BJ (cell line): ENCODE data around the gene RAP1GAP. TPM values are rescaled to one million over a fixed set of nuclear protein-coding genes. Genes with fewer than 3 reads are reported as not detected.
A peak's percentile ranks its signal among the peaks of the same experiment; 100 is the strongest.

Source experiments
- CTCF ChIA-PET: fragments of 350-600 bp; formaldehyde crosslinking; extraction: SDS; loops from one replicate; lab custom pipeline; 2021; ENCODE audit warnings: antibody characterized with exemption, inconsistent platforms; lab: Yijun Ruan, JAX
- POLR2A ChIA-PET: fragments of 300-600 bp; sonication (Branson Sonifier 250); formaldehyde crosslinking; extraction: SDS; loops from one replicate; lab custom pipeline; 2021; ENCODE audit warnings: antibody characterized with exemption; lab: Charles Lee
- DNase-seq: peaks from one replicate; pipeline ENCODE4 v3.0.0-alpha.2; 2011; ENCODE audit warnings: low read depth
- H3K27me3 ChIP-seq: 2 replicates; pipeline ENCODE4 v1.6.0; 2011; ENCODE audit warnings: low read length; ENCODE audit not compliant: control insufficient read depth, insufficient read depth
- H3K36me3 ChIP-seq: 2 replicates; pipeline ENCODE4 v1.5.1; 2011; ENCODE audit warnings: low read length; ENCODE audit not compliant: control insufficient read depth, insufficient read depth
- H3K4me3 ChIP-seq: 2 replicates; pipeline ENCODE4 v1.5.1; 2011; ENCODE audit warnings: low read depth, mild to moderate bottlenecking, control low read depth, low read length
- polyA plus RNA-seq: library from polyadenylated mRNA; depleted of rRNA; stranded (reverse); fragments of >200 nt; gene quantifications from 2 replicates; pipeline ENCODE4 v1.2.3, GENCODE V29; 2011
- TF ChIP-seq, protein P1 (sequence below): IDR thresholded peaks from 2 replicates; pipeline ENCODE4 v1.5.1; 2011; ENCODE audit warnings: low read depth, mild to moderate bottlenecking, control low read depth, inconsistent platforms, low read length, moderate library complexity; ENCODE audit not compliant: insufficient read depth

Gene RAP1GAP
- polyA plus RNA-seq, 1 experiment = 0.16 TPM

DNA sequence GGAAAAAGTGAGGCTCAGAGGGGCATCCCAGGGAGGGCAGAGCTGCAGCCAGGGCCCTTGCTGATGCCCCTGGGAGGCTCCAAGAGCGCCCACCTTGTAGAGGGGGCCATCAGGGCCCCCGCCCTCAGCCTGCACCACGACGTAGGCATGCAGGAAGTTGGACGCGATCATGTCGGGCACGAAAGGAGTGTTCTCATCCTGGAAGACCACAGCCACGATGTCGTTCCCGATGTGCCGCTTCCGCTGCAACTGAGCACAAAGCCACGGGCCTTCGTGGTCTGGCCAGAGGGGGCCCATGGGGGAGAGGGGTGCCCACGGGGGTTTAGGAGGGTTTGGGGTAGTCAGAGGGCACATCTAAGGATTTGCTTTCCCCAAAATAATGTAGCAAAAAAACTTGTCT lies 59.1 kb downstream of the RAP1GAP start:
- Histone ChIP-seq H3K4me3 (no peak overlapping the region), H3K27me3 (peaks cover 10% of the 10 kb centered on the region), H3K36me3 (no peaks in the 10 kb centered on the region)
- ChIA-PET CTCF (interaction anchor here (0.9 to 2.3 kb wide), 2 partner anchors 11 to 14 kb away, joined by 3 to 8 read pairs; no protein-coding TSS in a partner anchor), POLR2A (no interaction called here)
- TF ChIP-seq, protein P1, sequence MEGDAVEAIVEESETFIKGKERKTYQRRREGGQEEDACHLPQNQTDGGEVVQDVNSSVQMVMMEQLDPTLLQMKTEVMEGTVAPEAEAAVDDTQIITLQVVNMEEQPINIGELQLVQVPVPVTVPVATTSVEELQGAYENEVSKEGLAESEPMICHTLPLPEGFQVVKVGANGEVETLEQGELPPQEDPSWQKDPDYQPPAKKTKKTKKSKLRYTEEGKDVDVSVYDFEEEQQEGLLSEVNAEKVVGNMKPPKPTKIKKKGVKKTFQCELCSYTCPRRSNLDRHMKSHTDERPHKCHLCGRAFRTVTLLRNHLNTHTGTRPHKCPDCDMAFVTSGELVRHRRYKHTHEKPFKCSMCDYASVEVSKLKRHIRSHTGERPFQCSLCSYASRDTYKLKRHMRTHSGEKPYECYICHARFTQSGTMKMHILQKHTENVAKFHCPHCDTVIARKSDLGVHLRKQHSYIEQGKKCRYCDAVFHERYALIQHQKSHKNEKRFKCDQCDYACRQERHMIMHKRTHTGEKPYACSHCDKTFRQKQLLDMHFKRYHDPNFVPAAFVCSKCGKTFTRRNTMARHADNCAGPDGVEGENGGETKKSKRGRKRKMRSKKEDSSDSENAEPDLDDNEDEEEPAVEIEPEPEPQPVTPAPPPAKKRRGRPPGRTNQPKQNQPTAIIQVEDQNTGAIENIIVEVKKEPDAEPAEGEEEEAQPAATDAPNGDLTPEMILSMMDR = no peak
- DNase-seq = no peak

DNA sequence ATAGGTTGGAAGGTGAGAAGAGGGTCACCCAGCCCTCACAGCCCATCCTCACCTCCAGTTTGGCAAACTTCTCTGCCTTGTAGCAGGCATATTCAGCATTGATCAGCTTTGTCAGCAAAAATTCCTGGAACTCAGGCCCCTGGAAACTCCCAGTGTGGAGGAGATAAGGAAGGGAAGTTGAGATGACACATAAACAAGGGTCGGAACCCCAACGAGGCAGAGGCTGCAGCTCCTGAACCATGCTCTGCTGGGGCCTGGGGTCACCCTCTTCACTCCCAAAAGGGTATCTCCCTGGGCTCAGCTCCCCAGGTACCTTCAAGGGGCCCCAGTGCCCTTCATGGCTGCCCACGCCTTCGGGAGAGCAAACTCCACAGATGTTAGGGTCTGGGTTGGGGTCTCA lies 60.4 kb downstream of the RAP1GAP start:
- TF ChIP-seq, protein P1 = no peak
- Histone ChIP-seq H3K4me3 (no peak overlapping the region), H3K36me3 (no peaks in the 10 kb centered on the region), H3K27me3 (peaks cover 8% of the 10 kb centered on the region)
- ChIA-PET CTCF (interaction anchor here (0.6 to 1.0 kb wide), 2 partner anchors 13 to 50 kb away, joined by 3 read pairs; no protein-coding TSS in a partner anchor), POLR2A (no interaction called here)
- no peak for DNase-seq

DNA sequence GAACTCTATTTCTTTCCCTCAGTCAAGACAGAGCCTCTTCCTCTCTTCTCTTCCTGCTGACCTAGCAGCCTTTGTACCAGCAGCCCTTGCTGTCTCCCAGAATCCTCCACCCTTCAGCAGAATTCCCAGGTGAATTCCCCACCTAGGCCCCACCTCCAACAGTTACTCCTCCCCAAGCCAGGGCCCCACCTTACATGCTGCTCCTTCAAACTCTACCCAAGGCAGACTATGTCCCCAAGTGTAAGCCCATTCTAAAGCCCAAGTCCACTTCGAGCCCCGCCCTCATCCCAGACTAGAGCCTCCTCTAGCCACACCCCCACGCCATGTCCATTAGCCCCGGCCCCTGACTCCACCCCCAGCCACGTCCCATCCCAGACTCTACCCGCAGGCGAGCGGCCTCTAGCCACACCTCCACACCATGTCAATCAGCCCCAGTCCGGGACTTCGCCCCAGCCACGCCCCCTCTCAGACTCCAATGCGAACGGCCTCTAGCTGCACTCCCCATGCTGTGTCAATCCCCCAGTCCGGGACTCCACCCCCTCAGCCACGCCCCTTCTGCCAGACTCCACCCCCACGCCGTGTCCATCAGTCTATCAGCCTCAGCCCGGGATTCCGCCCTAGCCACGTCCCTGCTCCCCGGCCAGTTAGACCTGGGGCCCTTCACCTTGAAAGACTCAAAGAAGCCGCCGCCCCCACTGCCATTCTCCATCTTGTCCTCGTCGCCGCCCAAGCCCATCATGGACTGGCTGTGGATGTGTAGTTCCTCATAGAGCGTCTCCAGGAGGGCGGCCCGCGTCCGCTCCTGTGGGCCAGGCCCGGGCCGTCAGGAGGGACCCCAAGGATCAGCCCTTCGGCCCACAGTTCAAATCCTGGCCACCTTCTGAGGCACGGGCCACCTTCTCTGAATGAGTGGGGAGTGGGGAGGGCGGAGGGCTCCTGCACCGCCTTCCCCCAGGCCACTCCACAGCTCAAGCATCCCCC lies 61.3 kb downstream of the RAP1GAP start:
- Histone ChIP-seq H3K36me3 (no peaks in the 10 kb centered on the region), H3K27me3 (peaks cover 7% of the 10 kb centered on the region), H3K4me3 (no peak overlapping the region)
- CTCF ChIA-PET = interaction anchor here (2.8 kb wide), 1 partner anchor 13 kb away, joined by 14 read pairs; no protein-coding TSS in a partner anchor
- TF ChIP-seq, protein P1 = no peak
- POLR2A ChIA-PET = interaction anchor here (0.6 kb wide), 1 partner anchor 924 kb away, joined by 5 read pairs; no protein-coding TSS in a partner anchor
- peak; percentile 8 for DNase-seq

DNA sequence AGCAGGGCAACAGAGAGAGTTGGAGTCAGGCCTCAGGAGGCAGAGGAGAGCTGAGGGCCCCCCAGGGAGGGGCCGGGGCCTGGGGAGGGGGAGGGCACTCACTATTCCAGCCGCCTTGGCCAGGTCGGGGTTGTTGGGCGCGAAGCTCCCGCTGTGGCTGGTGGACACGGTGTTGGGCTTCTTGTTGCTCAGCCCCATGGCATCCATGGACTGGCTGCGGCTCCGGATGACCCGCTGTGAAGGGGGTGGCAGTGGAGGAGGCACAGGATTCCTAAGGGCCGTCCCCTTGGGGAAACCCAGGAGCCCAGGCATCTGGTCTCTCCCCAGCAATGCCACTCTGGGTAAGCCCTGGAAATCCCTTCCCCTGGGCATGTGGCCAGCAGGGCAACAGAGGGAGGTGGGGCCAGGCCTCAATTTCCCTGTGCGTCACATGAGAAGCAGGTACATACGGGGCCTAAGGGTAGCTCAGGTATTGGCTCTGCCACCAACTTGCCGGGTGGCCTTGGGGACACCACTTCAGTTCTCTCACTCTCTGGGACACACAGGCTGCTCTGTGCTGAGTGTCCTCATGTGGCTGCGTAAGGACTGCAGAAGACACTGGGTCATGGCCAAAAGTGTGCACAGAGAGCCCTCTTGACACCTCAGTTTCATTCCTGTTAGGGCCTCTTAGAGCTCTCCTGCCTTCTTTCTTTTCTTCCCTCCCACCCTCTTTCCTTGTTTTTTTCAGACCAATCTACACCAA lies 63.0 kb downstream of the RAP1GAP start:
- Histone ChIP-seq H3K4me3 (no peak overlapping the region), H3K27me3 (peaks cover 4% of the 10 kb centered on the region), H3K36me3 (no peaks in the 10 kb centered on the region)
- no peak for DNase-seq
- TF ChIP-seq, protein P1 = no peak
- ChIA-PET POLR2A (no interaction called here), CTCF (interaction anchor here (0.7 to 2.8 kb wide), 3 partner anchors 11 to 819 kb away, joined by 3 to 14 read pairs (median 3); partner anchors contain the start of gene HP1BP3)
